C4-2B (cell line): Measurements from ENCODE around the gene COBL.

Experiments
- H3K27ac ChIP-seq: fragments of 450-650 bp; 2 replicates; pipeline ENCODE4 v1.5.1; 2017
- CTCF ChIP-seq: fragments of 450-650 bp; conservative IDR thresholded peaks from 2 replicates; pipeline ENCODE4 v1.5.1; 2017; ENCODE audit warnings: mild to moderate bottlenecking
- ZFX ChIP-seq: fragments of 450-650 bp; IDR thresholded peaks from 2 replicates; pipeline ENCODE4 v1.6.1; 2017

The COBL gene

GRCh38 chr7:51242881-51243518, 73.6 kb downstream of the COBL start:
- no peak overlapping the region for H3K27ac ChIP-seq
- TF ChIP-seq ZFX (no peak), CTCF (no peak)

- no peak overlapping the region for H3K27ac ChIP-seq
- no peak for TF ChIP-seq ZFX
- TF ChIP-seq CTCF: no peak
Observed at GRCh38 chr7:51242007-51242691, 74.5 kb downstream of the COBL start.

GRCh38 chr7:51240868-51241267, 75.7 kb downstream of the COBL start:
- TF ChIP-seq ZFX: no peak
- TF ChIP-seq CTCF: no peak
- H3K27ac ChIP-seq: no peak overlapping the region

GRCh38 chr7:51239691-51240090, 76.9 kb downstream of the COBL start:
- H3K27ac ChIP-seq: no peak overlapping the region
- TF ChIP-seq ZFX (no peak), CTCF (no peak)

GRCh38 chr7:51238981-51239495, 77.6 kb downstream of the COBL start:
- H3K27ac ChIP-seq: no peak overlapping the region
- TF ChIP-seq ZFX (no peak), CTCF (no peak)

GRCh38 chr7:51237446-51238133, 79.0 kb downstream of the COBL start:
- H3K27ac ChIP-seq: no peak overlapping the region
- TF ChIP-seq CTCF: no peak
- no peak for TF ChIP-seq ZFX
